CD4-positive, alpha-beta memory T cell (primary cell): ENCODE results near the gene NHERF2. TPM values are rescaled to one million over a fixed set of nuclear protein-coding genes. Genes with fewer than 3 reads are reported as not detected.

Experiments
- CTCF ChIA-PET: fragments of 350-600 bp; sonication (Branson Sonifier 250); formaldehyde crosslinking; loops from one replicate; lab custom pipeline; 2021; ENCODE audit warnings: inconsistent platforms; ENCODE audit not compliant: partially characterized antibody; lab: Charles Lee
- POLR2A ChIA-PET: fragments of 350-600 bp; sonication (Branson Sonifier 250); formaldehyde crosslinking; loops from one replicate; lab custom pipeline; 2021; ENCODE audit not compliant: partially characterized antibody; lab: Charles Lee
- DNase-seq, 5 donors: peaks; one replicate each; pipeline versions ENCODE4 v3.0.0 to v3.0.0-alpha.2; 2020 to 2022; ENCODE audit warnings: mixed read lengths in 1 of 5
- H3K27ac ChIP-seq: one replicate; pipeline ENCODE4 v1.7.0; 2013; ENCODE audit warnings: low read depth, low read length
- H3K27me3 ChIP-seq: 2 replicates; pipeline ENCODE4 v1.7.0; 2013; ENCODE audit warnings: mild to moderate bottlenecking, low read length, moderate library complexity; ENCODE audit not compliant: insufficient read depth
- H3K36me3 ChIP-seq: 2 replicates; pipeline ENCODE4 v1.7.0; 2013; ENCODE audit warnings: mild to moderate bottlenecking, low read length, moderate library complexity; ENCODE audit not compliant: insufficient read depth
- H3K4me1 ChIP-seq: 2 replicates; pipeline ENCODE4 v1.7.0; 2013; ENCODE audit warnings: mild to moderate bottlenecking, low read length, moderate library complexity; ENCODE audit not compliant: insufficient read depth
- H3K4me3 ChIP-seq, 2 donors: one replicate each; pipeline ENCODE4 v1.7.0; 2013; ENCODE audit warnings: low read length in 2 of 2, mild to moderate bottlenecking in 1 of 2
- H3K9me3 ChIP-seq, 2 donors: one replicate each; pipeline ENCODE4 v1.7.0; 2013; ENCODE audit warnings: low read length in 2 of 2, control low read depth in 1 of 2; ENCODE audit not compliant: control insufficient read depth in 1 of 2
- H3K27ac Mint-ChIP-seq, 7 donors: one replicate each; pipeline ENCODE4 v1.8.0; 2020 to 2021; ENCODE audit warnings: mixed read lengths in 7 of 7, mild to moderate bottlenecking in 6 of 7, inconsistent platforms in 3 of 7, moderate library complexity in 3 of 7
- H3K27me3 Mint-ChIP-seq, 2 donors: one replicate each; pipeline ENCODE4 v1.8.0; 2020 to 2021; ENCODE audit warnings: mixed read lengths in 2 of 2
- H3K36me3 Mint-ChIP-seq, 2 donors: one replicate each; pipeline ENCODE4 v1.8.0; 2020 to 2021; ENCODE audit warnings: mixed read lengths in 2 of 2, inconsistent platforms in 1 of 2, mild to moderate bottlenecking in 1 of 2
- H3K4me1 Mint-ChIP-seq, 4 donors: one replicate each; pipeline ENCODE4 v1.8.0; 2020 to 2021; ENCODE audit warnings: mixed read lengths in 4 of 4, mild to moderate bottlenecking in 1 of 4
- H3K4me3 Mint-ChIP-seq, 8 donors: one replicate each; pipeline ENCODE4 v1.8.0; 2020 to 2021; ENCODE audit warnings: mixed read lengths in 8 of 8, mild to moderate bottlenecking in 7 of 8, moderate library complexity in 6 of 8, inconsistent platforms in 3 of 8
- H3K9me3 Mint-ChIP-seq, 8 donors: one replicate each; pipeline ENCODE4 v1.8.0; 2020 to 2021; ENCODE audit warnings: mixed read lengths in 8 of 8, mild to moderate bottlenecking in 5 of 8, inconsistent platforms in 3 of 8, moderate library complexity in 1 of 8
- intact Hi-C: fragments of 100-400 bp; cut with micrococcal nuclease; formaldehyde crosslinking; loops from one replicate; pipeline ENCODE4 v1.15.1; 2023
- polyA plus RNA-seq, 2 donors: library from polyadenylated mRNA; unstranded; fragments of 300-500 nt; fragmentation: Illumina TruSeq; gene quantifications; one replicate each; pipeline ENCODE4 v1.2.3, GENCODE V29; 2021
- total RNA-seq, 2 experiments: library from RNA; stranded (reverse); gene quantifications; one replicate each; pipeline ENCODE4 v1.2.3, GENCODE V29; 2021

NHERF2 gene
- total and polyA plus RNA-seq, 4 experiments from 2014 or later = 0.16 to 2.1 (median 1.1) TPM

DNA sequence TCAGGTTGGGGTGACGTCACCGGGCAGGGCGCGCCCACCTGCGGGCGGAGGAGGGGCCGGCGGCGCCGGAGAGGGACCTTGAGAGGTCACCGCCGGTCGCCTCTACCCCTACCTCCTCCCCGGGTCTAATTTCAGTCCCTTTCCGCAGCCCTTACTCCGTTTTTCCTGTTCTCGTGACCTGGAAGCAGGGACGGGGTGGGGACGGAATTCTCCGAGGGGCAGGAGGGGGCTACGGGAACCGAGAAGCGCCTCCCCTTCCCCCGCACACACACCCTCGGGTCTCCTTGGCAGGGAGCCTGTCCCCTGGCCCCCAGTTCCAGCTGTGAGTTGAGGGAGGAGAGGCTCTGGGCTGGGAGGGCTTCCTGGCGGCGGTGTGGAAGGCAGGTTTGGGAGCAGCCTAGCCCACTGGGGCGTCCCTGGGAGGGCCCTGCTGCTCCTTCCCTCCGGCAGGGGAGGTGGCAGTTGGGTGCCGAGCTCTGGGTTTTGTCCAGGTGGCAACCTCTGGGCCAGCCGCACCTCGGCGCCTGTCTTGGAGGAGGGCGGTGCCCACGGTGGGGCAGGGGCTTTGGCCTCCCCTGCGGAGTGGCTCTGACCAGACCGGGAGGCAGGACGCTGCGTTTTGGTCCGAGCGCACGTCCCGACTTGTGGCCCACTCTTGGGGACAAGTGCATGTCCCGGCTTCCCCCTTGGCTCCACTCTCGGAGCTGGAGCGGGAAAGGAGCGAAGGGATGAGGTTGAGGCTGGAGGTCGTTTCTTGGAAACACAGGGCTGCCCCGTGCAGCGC is 36.2 kb upstream of the NHERF2 start:
- H3K9me3 ChIP-seq = no peaks in the 10 kb centered on the region
- H3K27ac ChIP-seq = peak overlapping the region; percentile 30
- Mint-ChIP-seq H3K4me3 (peak overlapping the region; percentile 73 to 84 (median 78)), H3K27ac (peak overlapping the region in 6 of 7 donors; percentile 76 to 93 (median 86)), H3K27me3 (peaks cover 6 to 7% of the 10 kb centered on the region in 2 donors), H3K36me3 (peaks cover 6% of the 10 kb centered on the region in 2 donors), H3K9me3 (peaks cover 0 to 1% (median 0%) of the 10 kb centered on the region in 8 donors), H3K4me1 (peaks cover 6 to 30% (median 16%) of the 10 kb centered on the region in 4 donors)
- H3K27me3 ChIP-seq = no peaks in the 10 kb centered on the region
- peaks cover 22% of the 10 kb centered on the region for H3K4me1 ChIP-seq
- intact Hi-C loops = loop anchor here (2.0 to 5.0 kb wide), 2 partner anchors 18 to 48 kb away; partner anchors contain the start of genes MSRB1 and TBL3
- H3K4me3 ChIP-seq = peak overlapping the region; percentile 36 to 52
- peaks cover 4% of the 10 kb centered on the region for H3K36me3 ChIP-seq
- ChIA-PET CTCF (interaction anchor here (1.2 to 1.6 kb wide), 2 partner anchors 13 to 150 kb away, joined by 5 to 7 read pairs; no protein-coding TSS in a partner anchor), POLR2A (interaction anchor here (1.1 to 5.7 kb wide), 8 partner anchors 9 to 218 kb away, joined by 3 to 71 read pairs (median 24); partner anchors contain the start of genes EME2, MRPS34, MSRB1 and NDUFB10)
- DNase-seq = peak in 1 of 5 donors; percentile 56

DNA sequence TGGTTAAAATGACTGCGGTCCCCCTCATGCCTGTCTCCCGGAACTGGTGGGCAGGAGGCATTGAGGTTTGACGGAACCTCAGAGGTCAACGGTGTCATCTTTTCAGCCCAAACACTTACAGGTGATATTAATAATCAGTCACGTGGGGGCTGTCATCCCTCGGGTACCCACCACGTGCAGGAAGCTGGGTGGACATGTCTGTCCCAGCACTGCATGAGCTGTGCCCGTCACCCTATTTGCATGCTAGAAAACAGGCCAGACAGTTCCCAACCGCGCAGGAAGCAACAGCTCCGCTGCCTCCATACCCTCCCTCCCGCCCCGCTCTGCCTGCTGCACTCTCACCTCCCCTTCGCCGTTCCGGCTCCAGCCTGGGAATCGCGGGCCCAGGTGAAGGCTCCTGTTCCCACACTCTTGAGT is 35.6 kb upstream of the NHERF2 start:
- H3K27me3 Mint-ChIP-seq = peaks cover 6 to 7% of the 10 kb centered on the region in 2 donors
- H3K4me3 Mint-ChIP-seq = peak overlapping the region; percentile 73 to 84 (median 78)
- Histone ChIP-seq H3K27ac (peak overlapping the region; percentile 61), H3K4me3 (peak overlapping the region; percentile 36 to 52), H3K36me3 (no peaks in the 10 kb centered on the region), H3K4me1 (peaks cover 22% of the 10 kb centered on the region), H3K9me3 (no peaks in the 10 kb centered on the region), H3K27me3 (no peaks in the 10 kb centered on the region)
- intact Hi-C loops = loop anchor here (2.0 to 5.0 kb wide), 2 partner anchors 18 to 49 kb away; partner anchors contain the start of genes MSRB1 and TBL3
- POLR2A ChIA-PET = interaction anchor here (1.1 to 5.7 kb wide), 9 partner anchors 10 to 219 kb away, joined by 3 to 71 read pairs (median 25); partner anchors contain the start of genes EME2, MRPS34, MSRB1 and NDUFB10
- CTCF ChIA-PET = interaction anchor here (1.2 to 1.6 kb wide), 2 partner anchors 13 to 149 kb away, joined by 5 to 7 read pairs; no protein-coding TSS in a partner anchor
- peaks cover 0 to 1% (median 0%) of the 10 kb centered on the region in 8 donors for H3K9me3 Mint-ChIP-seq
- DNase-seq = peak in 4 of 5 donors; percentile 46 to 83 (median 51)
- H3K36me3 Mint-ChIP-seq = peaks cover 6% of the 10 kb centered on the region in 2 donors
- H3K4me1 Mint-ChIP-seq = peaks cover 6 to 30% (median 16%) of the 10 kb centered on the region in 4 donors
- H3K27ac Mint-ChIP-seq = peak overlapping the region; percentile 76 to 93 (median 85)

GRCh38 chr16:1991588-1991947 is 35.1 kb upstream of the NHERF2 start:
- ChIA-PET POLR2A (interaction anchor here (0.9 to 5.7 kb wide), 10 partner anchors 10 to 219 kb away, joined by 3 to 71 read pairs (median 22); partner anchors contain the start of genes EME2, MRPS34, MSRB1 and NDUFB10), CTCF (interaction anchor here (1.2 to 1.6 kb wide), 2 partner anchors 12 to 149 kb away, joined by 5 to 7 read pairs; no protein-coding TSS in a partner anchor)
- H3K9me3 ChIP-seq = no peaks in the 10 kb centered on the region
- H3K36me3 ChIP-seq = no peaks in the 10 kb centered on the region
- H3K27ac ChIP-seq = peak overlapping the region; percentile 61
- H3K4me1 ChIP-seq = peaks cover 22% of the 10 kb centered on the region
- H3K27ac Mint-ChIP-seq = peak overlapping the region; percentile 76 to 93 (median 85)
- peaks cover 6 to 7% of the 10 kb centered on the region in 2 donors for H3K27me3 Mint-ChIP-seq
- H3K4me3 ChIP-seq = peak overlapping the region in 1 of 2 donors; percentile 42
- peaks cover 6 to 30% (median 16%) of the 10 kb centered on the region in 4 donors for H3K4me1 Mint-ChIP-seq
- H3K9me3 Mint-ChIP-seq = peaks cover 0 to 1% (median 0%) of the 10 kb centered on the region in 8 donors
- DNase-seq = peak in 1 of 5 donors; percentile 53
- H3K27me3 ChIP-seq = no peaks in the 10 kb centered on the region
- intact Hi-C loops = loop anchor here (2.0 to 5.0 kb wide), 2 partner anchors 19 to 49 kb away; partner anchors contain the start of genes MSRB1 and TBL3
- H3K4me3 Mint-ChIP-seq = peak overlapping the region; percentile 73 to 84 (median 78)
- H3K36me3 Mint-ChIP-seq = peaks cover 4% of the 10 kb centered on the region in 2 donors

- Histone ChIP-seq H3K27me3 (no peaks in the 10 kb centered on the region), H3K9me3 (no peaks in the 10 kb centered on the region), H3K27ac (peak overlapping the region; percentile 61), H3K4me1 (peaks cover 22% of the 10 kb centered on the region), H3K4me3 (peak overlapping the region in 1 of 2 donors; percentile 42), H3K36me3 (peaks cover 2% of the 10 kb centered on the region)
- POLR2A ChIA-PET = interaction anchor here (0.9 to 5.7 kb wide), 9 partner anchors 11 to 163 kb away, joined by 3 to 71 read pairs (median 25); partner anchors contain the start of genes MSRB1, NDUFB10, NOXO1 and RNF151
- CTCF ChIA-PET = interaction anchor here (0.8 to 1.2 kb wide), 2 partner anchors 22 to 148 kb away, joined by 3 to 5 read pairs; no protein-coding TSS in a partner anchor
- peak overlapping the region in 7 of 8 donors; percentile 40 to 84 (median 73) for H3K4me3 Mint-ChIP-seq
- peaks cover 6 to 7% of the 10 kb centered on the region in 2 donors for H3K27me3 Mint-ChIP-seq
- H3K27ac Mint-ChIP-seq = peak overlapping the region in 6 of 7 donors; percentile 62 to 88 (median 78)
- H3K4me1 Mint-ChIP-seq = peaks cover 6 to 30% (median 16%) of the 10 kb centered on the region in 4 donors
- intact Hi-C loops = loop anchor here (1.0 to 5.0 kb wide), 6 partner anchors 8 to 50 kb away; partner anchors contain the start of genes GFER, MSRB1, NDUFB10 and RPS2
- DNase-seq = peak; percentile 92 to 99 (median 93)
- peaks cover 0 to 1% (median 0%) of the 10 kb centered on the region in 8 donors for H3K9me3 Mint-ChIP-seq
- no peaks in the 10 kb centered on the region for H3K36me3 Mint-ChIP-seq
Measured at GRCh38 chr16:1991948-1992703, 34.6 kb upstream of the NHERF2 start.

DNA sequence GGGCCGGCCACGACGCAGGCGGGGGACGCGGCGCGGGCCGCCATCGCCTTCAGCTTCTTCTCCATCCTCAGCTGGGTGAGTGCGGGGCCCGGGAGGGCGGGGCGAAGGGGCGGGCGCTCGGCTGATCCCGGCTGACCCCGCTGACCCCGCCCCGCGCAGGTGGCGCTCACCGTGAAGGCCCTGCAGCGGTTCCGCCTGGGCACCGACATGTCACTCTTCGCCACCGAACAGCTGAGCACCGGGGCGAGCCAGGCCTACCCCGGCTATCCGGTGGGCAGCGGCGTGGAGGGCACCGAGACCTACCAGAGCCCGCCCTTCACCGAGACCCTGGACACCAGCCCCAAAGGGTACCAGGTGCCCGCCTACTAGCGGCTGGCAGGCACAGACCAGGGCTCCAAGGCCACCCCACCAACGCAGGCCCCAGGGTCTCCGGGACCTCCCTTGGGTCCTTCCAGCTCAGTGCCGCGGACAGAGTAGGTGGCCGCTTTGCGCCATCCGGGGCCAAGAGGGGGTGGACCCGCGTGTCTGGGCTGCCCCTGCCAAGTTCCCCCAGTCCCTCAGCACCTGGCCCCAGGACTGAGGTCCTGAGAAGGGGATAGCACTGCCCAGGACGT is 33.9 kb upstream of the NHERF2 start:
- peak overlapping the region in 2 of 7 donors; percentile 72 to 88 for H3K27ac Mint-ChIP-seq
- no peak for DNase-seq

More for the DNA sequence above, 33.9 kb upstream of the NHERF2 start:
- Mint-ChIP-seq H3K27me3 (peaks cover 6 to 7% of the 10 kb centered on the region in 2 donors), H3K4me3 (no peak overlapping the region), H3K4me1 (peaks cover 6 to 30% (median 16%) of the 10 kb centered on the region in 4 donors), H3K36me3 (peaks cover 3% of the 10 kb centered on the region in 2 donors), H3K9me3 (peaks cover 0 to 1% (median 0%) of the 10 kb centered on the region in 8 donors)
- peaks cover 4% of the 10 kb centered on the region for H3K36me3 ChIP-seq
- CTCF ChIA-PET = interaction anchor here (0.8 to 3.3 kb wide), 2 partner anchors 11 to 21 kb away, joined by 3 to 18 read pairs; no protein-coding TSS in a partner anchor
- no peaks in the 10 kb centered on the region for H3K9me3 ChIP-seq
- H3K4me1 ChIP-seq = peaks cover 22% of the 10 kb centered on the region
- H3K27ac ChIP-seq = peak overlapping the region; percentile 60
- no peak overlapping the region for H3K4me3 ChIP-seq
- POLR2A ChIA-PET = interaction anchor here (0.9 to 5.7 kb wide), 8 partner anchors 11 to 162 kb away, joined by 3 to 71 read pairs (median 27); partner anchors contain the start of genes MSRB1, RNF151, RPS2 and TBL3
- H3K27me3 ChIP-seq = no peaks in the 10 kb centered on the region
- intact Hi-C loops = loop anchor here (1.0 to 5.0 kb wide), 5 partner anchors 9 to 51 kb away; partner anchors contain the start of genes GFER, MSRB1, NDUFB10 and RPS2
